ENCODE measurements around the gene EIPR1.
"Not testable (repeated sequence)": the region's sequence is repeated elsewhere in the genome, so short reads cannot be mapped to it uniquely, and the experiment has no call there.

Gene EIPR1

DNA sequence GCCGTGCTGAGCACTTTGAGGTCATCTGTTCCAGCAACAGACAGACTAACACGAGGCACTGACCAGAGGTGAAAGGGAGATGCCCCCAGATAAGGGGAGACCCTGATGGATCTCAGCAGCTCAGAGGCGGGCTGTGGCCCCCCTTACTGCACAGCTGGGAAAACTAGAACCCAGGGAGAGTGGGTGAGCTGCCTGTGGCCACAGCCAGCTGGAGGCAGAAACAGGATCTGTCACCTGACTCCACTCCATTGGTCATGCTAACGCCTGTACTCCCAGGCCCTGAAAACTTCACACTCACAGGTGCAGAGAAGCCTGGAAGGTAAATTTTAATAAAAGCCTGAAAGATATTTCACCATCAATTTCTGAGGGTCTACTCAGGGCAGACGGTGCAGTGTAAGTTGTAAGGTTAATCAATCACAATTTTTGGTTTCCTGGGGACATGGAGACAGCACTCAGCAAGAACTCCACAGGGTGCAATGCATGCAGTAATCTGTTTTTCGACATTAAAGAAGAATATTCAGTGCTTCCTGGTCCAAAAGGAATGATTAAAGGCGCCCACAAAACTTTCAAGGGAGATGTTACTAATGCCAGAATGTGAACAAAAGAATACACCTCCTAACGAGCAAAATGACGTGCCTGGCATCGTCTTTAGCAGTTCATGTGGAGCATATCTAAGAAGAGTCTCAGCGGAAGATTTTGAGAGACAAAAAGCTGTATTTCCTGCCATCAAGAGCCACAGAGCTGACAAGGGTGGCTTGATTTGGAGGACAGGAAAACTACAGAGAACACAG is 173.4 kb downstream of the EIPR1 start:
- no peak for DNase-seq

DNA sequence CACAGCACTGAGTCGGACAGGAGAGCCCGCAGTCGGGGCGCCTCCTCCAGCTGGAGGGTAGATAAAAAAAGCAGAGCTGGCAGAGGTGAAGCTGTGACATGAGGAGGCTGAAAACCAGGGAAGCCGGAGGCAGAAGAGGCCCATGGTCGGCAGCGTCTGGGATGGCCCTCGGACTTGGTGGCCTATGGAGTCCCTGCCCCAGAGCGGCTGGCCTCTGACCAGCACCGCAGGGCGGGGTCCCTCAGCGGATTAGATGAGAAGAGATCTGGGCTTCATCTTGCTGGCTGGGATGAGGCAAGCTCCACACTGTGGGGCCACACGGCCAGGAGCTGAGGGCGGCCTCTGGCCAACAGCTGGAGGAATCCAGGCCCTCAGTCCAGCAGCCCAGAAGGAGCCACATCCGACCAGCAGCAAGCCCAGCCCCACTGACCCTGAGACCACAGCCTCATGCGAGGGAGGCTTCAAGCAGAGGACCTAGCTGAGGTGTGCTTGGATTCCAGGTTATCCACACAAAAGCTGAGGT is 174.1 kb downstream of the EIPR1 start:
- DNase-seq: no peak

DNA sequence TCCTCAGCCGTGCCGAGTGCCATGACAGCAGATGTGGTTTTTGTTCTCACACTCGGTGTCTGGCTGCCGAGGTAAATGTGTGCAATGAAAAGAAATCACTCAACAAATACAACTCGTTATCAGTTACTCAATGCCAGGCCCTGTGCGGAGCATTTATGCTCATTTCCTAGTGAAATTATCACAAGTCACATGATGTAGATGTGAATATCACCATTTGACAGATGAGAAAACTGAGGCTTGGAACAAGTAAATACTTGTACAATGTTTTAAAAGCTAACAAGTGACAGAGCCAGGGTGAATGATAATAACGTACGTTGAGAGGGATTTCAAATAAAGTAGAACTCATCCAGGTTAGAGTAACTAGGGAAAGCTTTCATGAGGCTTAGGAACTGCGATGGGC is 174.7 kb downstream of the EIPR1 start:
- no peak for DNase-seq

GRCh38 chr2:3201281-3201680 is 176.3 kb downstream of the EIPR1 start:
- DNase-seq: no peak

GRCh38 chr2:3200420-3200939 is 177.1 kb downstream of the EIPR1 start:
- no peak for DNase-seq

GRCh38 chr2:3199627-3200345 is 177.8 kb downstream of the EIPR1 start:
- DNase-seq: no peak

GRCh38 chr2:3198671-3199192 is 178.9 kb downstream of the EIPR1 start:
- not testable (repeated sequence) for DNase-seq

GRCh38 chr2:3198119-3198518 is 179.5 kb downstream of the EIPR1 start:
- no peak for DNase-seq

- no peak for DNase-seq
Observed at GRCh38 chr2:3197308-3197707, 180.3 kb downstream of the EIPR1 start.

DNA sequence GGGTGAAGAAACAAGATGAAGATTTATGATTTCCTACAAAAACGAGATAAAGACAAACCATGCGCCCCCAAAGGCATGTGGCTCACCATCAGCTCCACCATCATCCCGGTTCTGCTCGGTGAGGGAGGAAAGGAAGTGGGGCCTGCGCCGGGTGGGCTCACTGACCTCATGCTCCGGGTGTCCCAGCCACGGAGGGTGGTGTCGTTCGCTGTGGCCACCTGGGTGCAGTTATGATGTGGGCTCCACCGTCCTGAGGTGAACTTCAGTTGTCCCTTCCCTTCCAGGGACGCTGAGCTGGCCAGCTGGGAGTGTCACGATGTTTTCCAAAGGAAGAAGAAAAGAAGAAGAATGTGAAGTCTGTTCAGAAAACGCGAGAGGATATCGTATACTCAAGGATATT is 180.9 kb downstream of the EIPR1 start:
- no peak for DNase-seq

DNA sequence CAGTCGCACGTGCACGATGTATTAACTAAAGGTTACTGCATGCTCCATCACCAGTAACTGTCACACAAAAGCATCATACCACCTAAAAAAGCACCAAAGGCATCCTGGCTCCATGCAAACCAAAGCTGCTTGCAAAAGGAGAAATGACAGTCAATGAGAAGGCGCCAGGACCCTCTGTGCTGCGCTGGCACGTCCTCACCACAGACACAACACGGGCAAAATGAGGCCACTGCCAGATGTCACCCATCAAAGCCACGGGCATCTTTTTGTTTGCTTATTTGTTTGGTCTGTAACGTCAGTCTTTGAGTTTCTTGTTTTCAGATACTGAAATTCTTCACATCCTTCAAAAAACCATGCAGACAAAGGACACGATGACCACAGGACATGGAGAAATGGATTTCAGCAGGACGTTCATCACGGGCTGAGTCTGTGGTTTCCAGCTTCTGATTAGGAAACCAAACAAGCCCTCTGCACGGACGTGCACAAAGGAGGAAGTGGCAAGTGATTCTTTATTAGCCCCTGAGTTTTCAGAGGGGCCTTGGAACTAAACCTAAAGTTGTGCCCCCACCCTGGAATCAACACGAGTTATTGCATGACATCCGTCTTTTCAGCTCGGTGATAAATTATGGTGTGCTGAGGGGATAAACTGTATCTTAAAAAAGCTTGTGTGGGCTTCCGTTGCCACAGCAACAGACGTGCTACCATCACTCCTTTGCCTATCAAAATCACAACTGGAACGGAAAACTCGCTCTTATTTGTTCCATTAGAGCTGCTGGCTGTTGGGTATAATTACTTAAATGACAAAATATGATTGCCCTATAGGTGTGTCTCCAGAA is 181.8 kb downstream of the EIPR1 start:
- DNase-seq: no peak

GRCh38 chr2:3194828-3195227 is 182.8 kb downstream of the EIPR1 start:
- no peak for DNase-seq

DNA sequence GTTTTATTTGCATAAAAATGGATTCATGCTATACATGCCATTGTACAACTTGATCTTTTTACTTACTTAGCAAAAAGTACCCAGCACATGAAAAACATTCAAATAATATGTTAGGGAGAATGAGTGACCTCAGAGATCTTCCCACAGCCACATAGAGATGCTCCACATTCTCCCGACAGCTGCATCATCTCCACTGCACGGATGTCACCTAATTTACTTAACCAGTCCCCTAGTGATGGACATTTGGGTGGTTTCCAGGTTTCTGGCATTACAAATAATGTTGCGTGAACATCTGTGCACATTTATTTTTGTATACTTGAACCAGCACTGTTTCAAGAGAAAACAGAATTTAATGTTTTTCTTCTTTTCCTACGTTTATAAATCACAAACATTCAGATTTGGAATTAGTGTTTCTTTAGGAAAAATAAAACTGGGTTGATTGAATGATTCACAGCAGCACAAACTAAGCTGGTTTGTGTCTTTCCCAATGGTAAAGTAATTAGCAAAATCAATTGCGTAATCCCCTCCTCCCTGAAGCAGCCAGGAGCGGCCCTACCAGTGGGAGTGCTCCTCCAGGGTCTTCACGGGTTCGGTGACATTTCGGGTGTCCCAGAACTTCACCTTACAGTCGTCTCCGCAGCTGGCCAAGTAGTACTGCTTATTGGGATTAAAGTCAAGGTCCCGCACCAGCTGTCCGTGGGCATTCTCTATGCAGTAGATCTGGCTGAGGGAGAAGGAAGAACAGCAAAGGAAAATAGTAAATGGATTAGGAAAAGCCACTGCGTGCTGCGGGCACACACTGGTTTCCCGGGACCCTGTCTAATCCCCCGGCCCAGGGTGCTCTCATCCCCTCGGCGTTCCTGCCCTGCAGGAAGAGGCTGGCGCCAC is 183.9 kb downstream of the EIPR1 start:
- no peak for DNase-seq

DNA sequence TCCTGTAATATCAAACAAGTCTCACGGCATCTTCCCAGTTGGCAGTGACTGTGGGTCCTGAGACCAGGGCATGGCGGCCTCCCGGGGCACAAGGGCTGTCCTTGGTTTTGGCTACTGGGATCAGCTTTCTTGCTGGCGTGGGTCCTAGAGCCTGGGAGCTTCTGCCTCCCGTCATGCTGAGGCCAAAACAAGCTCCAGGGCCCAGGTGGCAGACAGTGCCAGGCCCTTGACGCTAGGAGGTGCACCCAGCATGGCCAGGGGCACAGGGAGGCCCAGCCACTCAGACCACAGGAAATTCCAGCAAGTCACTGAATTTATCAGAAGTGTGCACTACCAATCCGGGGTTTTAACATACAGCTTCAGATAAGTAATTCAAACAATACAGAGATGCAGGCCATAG is 184.7 kb downstream of the EIPR1 start:
- DNase-seq: no peak

- no peak for DNase-seq
Observed at GRCh38 chr2:3192281-3192818, 185.3 kb downstream of the EIPR1 start.

GRCh38 chr2:3189961-3190360 is 187.7 kb downstream of the EIPR1 start:
- DNase-seq: no peak

- no peak for DNase-seq
Observed at GRCh38 chr2:3189076-3189591, 188.5 kb downstream of the EIPR1 start.

- DNase-seq: no peak
Observed at GRCh38 chr2:3188405-3188946, 189.1 kb downstream of the EIPR1 start.

DNA sequence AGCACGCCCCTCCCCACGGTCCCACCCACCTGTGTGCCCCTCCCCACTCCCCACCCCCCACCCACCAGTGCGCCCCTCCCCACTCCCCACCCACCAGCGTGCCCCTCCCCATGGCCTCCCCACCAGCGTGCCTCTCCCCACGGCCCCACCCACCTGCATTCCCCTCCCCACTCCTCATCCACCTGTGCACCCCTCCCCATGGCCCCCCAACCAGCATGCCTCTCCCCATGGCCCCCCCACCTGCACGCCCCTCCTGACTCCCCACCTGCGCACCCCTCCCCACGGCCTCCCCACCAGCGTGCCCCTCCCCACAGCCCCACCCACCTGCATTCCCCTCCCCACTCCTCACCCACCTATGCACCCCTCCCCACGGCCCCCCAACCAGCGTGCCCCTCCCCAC is 190.2 kb downstream of the EIPR1 start:
- DNase-seq: no peak

DNA sequence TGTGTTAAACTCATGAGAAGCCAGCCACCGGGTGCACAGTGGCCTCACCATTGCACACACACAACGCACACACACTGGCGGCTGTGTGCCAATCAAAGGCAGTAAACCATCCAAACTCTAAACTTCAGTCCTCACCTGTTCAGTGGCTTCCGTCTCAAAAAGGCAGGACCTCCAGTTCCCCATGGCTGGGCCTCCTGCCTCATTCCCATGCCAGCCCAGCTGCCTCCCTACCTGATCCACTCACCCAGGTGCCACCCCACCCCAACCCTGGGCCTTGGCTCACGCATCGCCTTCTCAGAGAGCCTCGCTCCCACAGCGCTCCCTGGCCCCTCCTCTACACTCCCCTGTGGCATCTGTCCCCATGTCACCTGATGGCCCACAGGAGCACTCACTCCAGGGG is 190.9 kb downstream of the EIPR1 start:
- no peak for DNase-seq

DNA sequence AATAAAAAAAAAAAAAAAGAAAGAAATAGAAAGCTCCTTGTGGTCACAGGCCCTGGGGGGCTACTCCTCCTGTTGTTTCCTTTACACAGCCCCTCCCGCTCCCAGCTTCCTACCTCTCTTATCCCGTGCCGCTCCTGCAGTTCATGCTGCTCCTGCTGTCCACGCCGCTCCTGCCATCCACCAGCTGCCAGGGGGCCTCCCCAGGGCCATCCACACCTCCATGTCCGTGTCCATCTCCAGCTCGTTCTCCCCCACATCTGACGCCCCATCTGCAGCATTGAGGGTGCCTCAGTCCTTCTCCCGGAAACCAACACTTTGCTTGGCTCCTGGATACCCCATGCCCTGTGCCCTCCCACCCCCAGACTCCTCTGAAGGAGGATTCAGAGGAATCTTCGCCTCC is 191.7 kb downstream of the EIPR1 start:
- no peak for DNase-seq
